ENCODE results near the gene GLP2R. TPM values are rescaled to one million over a fixed set of nuclear protein-coding genes. Genes with fewer than 3 reads are reported as not detected.

The GLP2R gene
- total RNA-seq, 4 donors from 2014 or later, result 0.21 to 0.87 (median 0.59) TPM; not detected in 1

DNA sequence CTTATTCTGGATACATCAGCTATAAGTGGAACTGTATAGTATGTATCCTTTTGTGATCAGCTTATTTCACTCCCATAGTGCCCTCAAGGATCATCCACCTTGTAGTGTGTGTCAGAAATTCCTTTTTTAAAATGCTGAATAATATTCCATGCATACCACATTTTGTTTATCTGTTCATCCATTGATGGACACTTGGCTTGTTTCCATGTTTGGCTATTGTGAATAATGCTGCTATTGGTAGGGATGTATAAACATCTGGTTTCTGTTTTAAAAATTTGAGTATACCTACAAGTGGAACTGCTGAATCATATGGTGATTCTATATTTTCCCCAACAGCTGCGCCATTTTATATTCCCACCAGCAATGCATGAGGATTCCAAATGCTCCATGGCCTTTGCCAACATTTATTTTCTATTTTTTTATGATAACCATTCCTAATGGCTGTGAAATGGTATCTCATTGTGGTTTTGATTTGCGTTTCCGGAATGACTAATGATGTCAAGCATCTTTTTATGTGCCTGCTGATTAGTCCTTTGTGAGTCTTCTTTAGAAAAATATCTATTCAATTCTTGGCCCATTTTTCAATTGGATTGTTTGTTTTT, 67.8 kb downstream of the GLP2R start:
- no peaks in the 10 kb centered on the region for H3K27me3 ChIP-seq
- 46 to 54% methylated on average over 3 of the region's 3 CpGs for WGBS, 2 donors
- no peaks in the 10 kb centered on the region for H3K36me3 ChIP-seq
- DNase-seq (ENCODE audit: low spot score in 2 of 2), result no peak
- TF ChIP-seq EP300 (IDR thresholded peaks at IDR 0.05) (no peak), POLR2A (IDR thresholded peaks at IDR 0.05) (no peak)
- TF ChIP-seq, protein P1, sequence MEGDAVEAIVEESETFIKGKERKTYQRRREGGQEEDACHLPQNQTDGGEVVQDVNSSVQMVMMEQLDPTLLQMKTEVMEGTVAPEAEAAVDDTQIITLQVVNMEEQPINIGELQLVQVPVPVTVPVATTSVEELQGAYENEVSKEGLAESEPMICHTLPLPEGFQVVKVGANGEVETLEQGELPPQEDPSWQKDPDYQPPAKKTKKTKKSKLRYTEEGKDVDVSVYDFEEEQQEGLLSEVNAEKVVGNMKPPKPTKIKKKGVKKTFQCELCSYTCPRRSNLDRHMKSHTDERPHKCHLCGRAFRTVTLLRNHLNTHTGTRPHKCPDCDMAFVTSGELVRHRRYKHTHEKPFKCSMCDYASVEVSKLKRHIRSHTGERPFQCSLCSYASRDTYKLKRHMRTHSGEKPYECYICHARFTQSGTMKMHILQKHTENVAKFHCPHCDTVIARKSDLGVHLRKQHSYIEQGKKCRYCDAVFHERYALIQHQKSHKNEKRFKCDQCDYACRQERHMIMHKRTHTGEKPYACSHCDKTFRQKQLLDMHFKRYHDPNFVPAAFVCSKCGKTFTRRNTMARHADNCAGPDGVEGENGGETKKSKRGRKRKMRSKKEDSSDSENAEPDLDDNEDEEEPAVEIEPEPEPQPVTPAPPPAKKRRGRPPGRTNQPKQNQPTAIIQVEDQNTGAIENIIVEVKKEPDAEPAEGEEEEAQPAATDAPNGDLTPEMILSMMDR (IDR thresholded peaks at IDR 0.05), result no peak
- peaks cover 0 to 8% (median 0%) of the 10 kb centered on the region in 4 donors for H3K9me3 ChIP-seq
- no peak overlapping the region for H3K27ac ChIP-seq
- no peaks in the 10 kb centered on the region for H3K4me1 ChIP-seq
- no peak overlapping the region for H3K4me3 ChIP-seq

DNA sequence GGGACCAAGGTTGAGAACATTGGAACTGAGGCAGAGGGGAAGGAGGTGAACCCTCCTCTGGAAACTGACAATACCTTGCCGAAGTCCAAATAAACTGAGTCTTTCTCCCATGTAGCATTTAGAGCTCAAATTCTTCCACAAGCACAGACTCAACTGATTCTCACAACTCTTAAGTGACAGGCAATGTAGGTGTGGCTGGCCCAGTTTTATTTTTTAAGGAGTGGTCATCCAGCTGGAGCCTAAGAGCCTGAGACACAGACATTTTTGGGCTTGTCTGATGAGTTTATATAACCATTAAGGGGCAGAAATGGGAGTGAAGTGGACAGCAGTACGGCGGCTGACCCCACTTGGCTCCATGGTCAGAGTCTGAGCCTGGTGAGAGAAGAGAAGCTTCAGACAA, 68.5 kb downstream of the GLP2R start:
- H3K27me3 ChIP-seq, result no peaks in the 10 kb centered on the region
- peaks cover 0 to 8% (median 0%) of the 10 kb centered on the region in 4 donors for H3K9me3 ChIP-seq
- H3K36me3 ChIP-seq, result no peaks in the 10 kb centered on the region
- no peak overlapping the region for H3K4me3 ChIP-seq
- H3K27ac ChIP-seq, result no peak overlapping the region
- peaks cover 0 to 2% (median 0%) of the 10 kb centered on the region in 4 donors for H3K4me1 ChIP-seq
- DNase-seq (ENCODE audit: low spot score in 2 of 2), result no peak
- WGBS, 2 donors, result 77 to 89% methylated on average over 3 of the region's 3 CpGs
- TF ChIP-seq EP300 (IDR thresholded peaks at IDR 0.05) (no peak), POLR2A (IDR thresholded peaks at IDR 0.05) (no peak)
- TF ChIP-seq, protein P1 (IDR thresholded peaks at IDR 0.05), result no peak

DNA sequence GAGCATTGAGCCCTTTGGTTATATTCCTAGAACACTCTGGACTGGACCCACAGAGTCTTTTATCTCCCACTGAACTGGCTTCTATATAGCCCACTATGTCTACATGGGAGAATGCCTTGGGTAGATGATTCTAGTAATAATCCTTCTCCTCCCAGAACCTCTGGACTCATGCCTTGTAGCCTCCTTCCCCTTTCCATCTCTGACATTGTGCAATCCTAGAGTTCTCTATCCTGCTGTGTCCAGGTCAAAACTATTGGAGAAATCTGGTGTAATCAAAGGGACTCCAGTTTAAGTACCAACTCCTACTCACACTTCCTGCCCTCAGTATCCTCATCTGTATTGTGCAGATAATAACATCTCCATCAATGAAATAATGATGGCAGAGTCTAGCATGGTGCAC, 70.2 kb downstream of the GLP2R start:
- H3K4me3 ChIP-seq, result no peak overlapping the region
- DNase-seq (ENCODE audit: low spot score in 2 of 2), result no peak
- H3K27ac ChIP-seq, result no peak overlapping the region
- TF ChIP-seq POLR2A (IDR thresholded peaks at IDR 0.05) (no peak), EP300 (IDR thresholded peaks at IDR 0.05) (no peak)
- TF ChIP-seq, protein P1 (IDR thresholded peaks at IDR 0.05), result no peak
- peaks cover 0 to 8% (median 0%) of the 10 kb centered on the region in 4 donors for H3K9me3 ChIP-seq
- H3K4me1 ChIP-seq, result peaks cover 0 to 17% (median 11%) of the 10 kb centered on the region in 4 donors
- H3K27me3 ChIP-seq, result no peaks in the 10 kb centered on the region
- no peaks in the 10 kb centered on the region for H3K36me3 ChIP-seq

DNA sequence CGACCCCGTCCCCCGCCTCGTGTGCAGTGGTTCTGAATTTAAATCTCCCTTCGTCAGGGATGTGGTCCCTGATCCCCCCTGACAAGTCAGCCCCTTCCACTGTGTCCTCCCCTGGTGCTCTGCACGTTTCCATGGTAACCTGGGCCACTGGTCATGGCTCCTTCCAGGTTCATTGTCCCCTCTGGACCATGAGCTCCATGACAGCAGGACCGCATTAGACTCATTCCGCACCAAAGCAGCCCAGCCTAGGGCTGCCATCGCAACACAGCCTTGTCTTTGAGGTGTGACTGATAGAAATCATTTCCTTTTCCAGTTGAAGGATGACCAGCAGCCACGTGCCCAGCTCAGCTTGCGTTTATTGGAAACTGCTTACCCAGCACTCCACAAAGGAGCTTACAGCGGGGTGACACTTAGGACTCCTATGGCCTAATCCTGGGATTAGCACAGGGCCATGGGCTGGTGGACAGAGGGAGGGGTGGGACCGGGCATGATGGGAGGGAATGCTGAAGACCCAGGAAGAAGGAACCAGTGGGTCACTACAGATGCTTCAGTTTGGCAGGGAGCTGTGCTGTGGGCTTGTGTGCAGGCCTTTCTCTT, 71.7 kb downstream of the GLP2R start:
- WGBS, 2 donors, result 85 to 89% methylated on average over 11 to 13 of the region's 13 CpGs
- no peak for TF ChIP-seq EP300 (IDR thresholded peaks at IDR 0.05)
- no peak for TF ChIP-seq POLR2A (IDR thresholded peaks at IDR 0.05)
- TF ChIP-seq, protein P1 (IDR thresholded peaks at IDR 0.05), result no peak

DNA sequence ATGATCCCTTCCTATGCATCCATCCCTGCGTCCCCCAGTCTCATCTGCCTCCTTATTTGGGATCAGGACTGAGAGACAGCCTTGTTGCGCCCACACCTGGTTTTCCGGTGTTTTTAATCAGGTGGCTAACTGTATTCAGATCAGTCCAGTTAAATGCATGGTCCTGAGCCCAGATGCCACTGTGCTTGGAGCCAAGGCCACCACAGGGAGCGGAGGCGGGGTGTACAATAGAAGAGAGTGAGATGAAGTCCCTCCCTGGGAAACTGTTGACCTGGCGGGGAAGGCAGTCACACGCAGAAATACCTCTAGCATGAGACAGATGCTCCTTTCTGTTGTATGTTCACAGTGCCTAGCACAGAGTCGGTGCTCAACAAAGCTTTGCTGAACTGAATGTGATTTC, 73.1 kb downstream of the GLP2R start:
- Histone ChIP-seq H3K4me1 (peaks cover 0 to 19% (median 11%) of the 10 kb centered on the region in 4 donors), H3K9me3 (peaks cover 0 to 8% (median 0%) of the 10 kb centered on the region in 4 donors), H3K27me3 (no peaks in the 10 kb centered on the region), H3K27ac (peak overlapping the region in 2 of 4 donors; percentile 29 to 48), H3K36me3 (no peaks in the 10 kb centered on the region), H3K4me3 (no peak overlapping the region)
- WGBS, 2 donors, result 93 to 94% methylated on average over 8 of the region's 8 CpGs
- no peak for DNase-seq (ENCODE audit: low spot score in 2 of 2)
- TF ChIP-seq POLR2A (IDR thresholded peaks at IDR 0.05), result no peak

More for the DNA sequence above, 71.7 kb downstream of the GLP2R start:
- Histone ChIP-seq H3K27me3 (no peaks in the 10 kb centered on the region), H3K9me3 (peaks cover 0 to 8% (median 0%) of the 10 kb centered on the region in 4 donors), H3K4me1 (peaks cover 0 to 19% (median 11%) of the 10 kb centered on the region in 4 donors), H3K36me3 (no peaks in the 10 kb centered on the region), H3K27ac (no peak overlapping the region), H3K4me3 (no peak overlapping the region)
- no peak for DNase-seq (ENCODE audit: low spot score in 2 of 2)
